Gastrocnemius medialis (tissue), 4 donors: ENCODE results near the gene LIMCH1. TPM values are rescaled to one million over a fixed set of nuclear protein-coding genes. Genes with fewer than 3 reads are reported as not detected.
A peak's percentile ranks its signal among the peaks of the same experiment; 100 is the strongest.

ENCODE experiments used
- ATAC-seq, 2 donors: fragments of 150-250 bp; one replicate each; pipeline ENCODE4 v1.9.1; 2016
- DNase-seq, 2 donors: peaks; one replicate each; pipeline ENCODE4 v3.0.0-alpha.2; 2019
- H3K27ac ChIP-seq, 4 donors: fragments of 200-600 bp; sonication (generic); 1 replicate in 1 of 4; 2 replicates in 3 of 4; pipeline ENCODE4 v1.5.1; 2016 to 2018; ENCODE audit warnings: mild to moderate bottlenecking in 2 of 4, moderate library complexity in 1 of 4
- H3K27me3 ChIP-seq, 3 donors: fragments of 200-600 bp; sonication (generic) in 2 of 3; 1 replicate in 1 of 3; 2 replicates in 2 of 3; pipeline versions ENCODE4 v1.5.1 to v1.6.0; 2016 to 2019; ENCODE audit warnings: mild to moderate bottlenecking in 1 of 3, moderate library complexity in 1 of 3
- H3K36me3 ChIP-seq, 2 donors: fragments of 200-600 bp; sonication (generic) in 1 of 2; one replicate each; pipeline ENCODE4 v1.5.1; 2017 to 2018
- H3K4me1 ChIP-seq, 2 donors: fragments of 200-600 bp; sonication (generic) in 1 of 2; one replicate each; pipeline ENCODE4 v1.5.1; 2016 to 2017; ENCODE audit warnings: mild to moderate bottlenecking in 2 of 2
- H3K4me3 ChIP-seq, 4 donors: fragments of 200-600 bp; sonication (generic) in 3 of 4; 1 replicate in 1 of 4; 2 replicates in 3 of 4; pipeline ENCODE4 v1.5.1; 2016 to 2019; ENCODE audit warnings: mild to moderate bottlenecking in 2 of 4
- H3K9me3 ChIP-seq, 3 donors: fragments of 200-600 bp; sonication (generic) in 2 of 3; 1 replicate in 1 of 3; 2 replicates in 2 of 3; pipeline ENCODE4 v1.5.1; 2016 to 2019
- CTCF ChIP-seq, 5 experiments: fragments of 450-650 bp in 3 of 5; fragments of 200-600 bp in 2 of 5; sonication (generic) in 2 of 5; IDR thresholded peaks in 4 of 5; conservative IDR thresholded peaks in 1 of 5; 1 replicate in 4 of 5; 2 replicates in 1 of 5; pipeline ENCODE4 v1.5.1; 2016 to 2019; ENCODE audit warnings: antibody characterized with exemption in 5 of 5, mild to moderate bottlenecking in 3 of 5, moderate library complexity in 3 of 5
- POLR2A ChIP-seq, 2 donors: fragments of 450-650 bp; IDR thresholded peaks; one replicate each; pipeline ENCODE4 v1.6.1; 2017; ENCODE audit warnings: antibody characterized with exemption in 2 of 2, mild to moderate bottlenecking in 2 of 2, moderate library complexity in 2 of 2
- in situ Hi-C, 4 donors: fragments of 200-750 bp; cut with MboI; loops; one replicate each; pipeline versions ENCODE4 v1.15.0 to v1.8.0; 2017; ENCODE audit warnings: low sequenced_read_pairs in 4 of 4
- intact Hi-C: fragments of 100-400 bp; cut with DNase I; formaldehyde crosslinking; loops from one replicate; pipeline ENCODE4 v1.15.1; 2023; ENCODE audit warnings: low total_unique reads
- total RNA-seq, 4 donors: library from RNA; depleted of rRNA; stranded (reverse); fragments of >200 nt; gene quantifications; one replicate each; pipeline versions ENCODE4 v1.1.0 to v1.2.3, GENCODE V29; 2016

The LIMCH1 gene
- total RNA-seq, 4 donors from 2014 or later: 36.2 to 71.4 (median 52.1) TPM

DNA sequence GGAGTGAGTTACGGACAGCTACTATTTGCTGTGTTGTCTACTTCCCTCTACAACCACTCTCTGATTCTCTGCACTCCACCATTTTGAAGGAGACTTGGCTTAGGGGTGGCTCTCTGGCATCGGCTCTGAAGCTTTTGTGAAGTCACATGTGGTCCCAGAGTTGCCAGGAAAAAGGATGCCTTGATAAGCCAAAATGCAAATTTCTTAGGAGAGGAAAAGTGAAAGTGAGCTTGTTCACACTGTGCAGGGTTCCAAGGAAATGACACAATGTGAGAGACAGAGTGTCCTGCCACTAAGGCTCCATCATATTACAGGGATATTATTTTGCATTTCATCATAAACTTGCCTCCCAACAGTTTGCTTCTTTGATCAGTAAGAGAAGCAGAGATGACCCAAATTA, 203.4 kb downstream of the LIMCH1 start:
- no peaks in the 10 kb centered on the region for H3K36me3 ChIP-seq
- no peak for DNase-seq
- in situ Hi-C loops (no loop called here), intact Hi-C loops (no loop called here)
- ATAC-seq: no peak
- no peak for TF ChIP-seq CTCF (IDR thresholded peaks at IDR 0.05 in 4 of 5, conservative IDR thresholded peaks at IDR 0.05 in 1 of 5)
- no peak for TF ChIP-seq POLR2A (IDR thresholded peaks at IDR 0.05)
- H3K27me3 ChIP-seq: peaks cover 33 to 41% (median 34%) of the 10 kb centered on the region in 3 donors
- H3K27ac ChIP-seq: no peak overlapping the region
- no peak overlapping the region for H3K4me3 ChIP-seq
- H3K9me3 ChIP-seq: no peaks in the 10 kb centered on the region
- no peaks in the 10 kb centered on the region for H3K4me1 ChIP-seq

DNA sequence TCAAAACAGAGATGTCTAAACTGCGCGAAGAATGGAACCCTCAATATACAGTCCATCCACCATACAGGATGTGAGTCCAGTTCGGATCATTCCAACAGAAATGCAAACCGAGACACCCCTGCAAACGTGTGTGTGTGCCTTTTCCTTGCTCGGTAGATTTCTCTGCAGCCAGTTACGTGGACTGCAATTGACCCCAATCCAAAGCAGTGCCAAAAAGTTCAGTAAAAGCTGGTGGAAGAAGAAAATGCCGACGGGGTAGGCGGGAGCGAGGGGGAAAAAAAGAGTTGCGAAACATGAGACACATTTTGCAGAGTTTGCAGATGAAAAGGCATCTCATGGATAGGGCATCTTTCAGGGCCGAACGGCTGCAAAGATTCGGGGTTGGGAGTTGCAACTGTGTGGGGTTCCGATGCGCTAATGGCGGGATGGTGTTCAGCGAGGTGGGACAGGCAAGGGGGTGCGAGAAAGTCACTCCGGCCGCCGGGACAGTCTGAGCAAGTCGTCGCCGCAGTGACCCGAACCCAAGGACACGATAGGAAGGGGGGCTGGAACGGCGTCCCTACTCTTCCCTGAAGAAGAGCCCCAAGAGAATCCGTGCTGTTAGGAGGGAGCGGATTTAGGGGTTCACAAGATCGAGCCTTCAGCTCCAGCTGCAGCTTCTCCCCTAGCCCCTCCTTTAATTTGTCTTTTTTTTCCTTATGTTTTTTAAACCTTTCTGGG, 206.8 kb downstream of the LIMCH1 start:
- no peak for ATAC-seq
- Histone ChIP-seq H3K27ac (no peak overlapping the region), H3K36me3 (no peaks in the 10 kb centered on the region), H3K4me1 (peaks cover 0 to 6% of the 10 kb centered on the region in 2 donors), H3K9me3 (no peaks in the 10 kb centered on the region), H3K27me3 (peaks cover 62 to 71% (median 67%) of the 10 kb centered on the region in 3 donors), H3K4me3 (peak overlapping the region in 1 of 4 donors; percentile 25)
- in situ Hi-C loops (no loop called here), intact Hi-C loops (no loop called here)
- DNase-seq: no peak
- no peak for TF ChIP-seq CTCF (IDR thresholded peaks at IDR 0.05 in 4 of 5, conservative IDR thresholded peaks at IDR 0.05 in 1 of 5)
- no peak for TF ChIP-seq POLR2A (IDR thresholded peaks at IDR 0.05)

- no peak overlapping the region for H3K4me3 ChIP-seq
- intact Hi-C loops: no loop called here
These were observed 207.5 kb downstream of the LIMCH1 start for GRCh38 chr4:41745292-41746024.

DNA sequence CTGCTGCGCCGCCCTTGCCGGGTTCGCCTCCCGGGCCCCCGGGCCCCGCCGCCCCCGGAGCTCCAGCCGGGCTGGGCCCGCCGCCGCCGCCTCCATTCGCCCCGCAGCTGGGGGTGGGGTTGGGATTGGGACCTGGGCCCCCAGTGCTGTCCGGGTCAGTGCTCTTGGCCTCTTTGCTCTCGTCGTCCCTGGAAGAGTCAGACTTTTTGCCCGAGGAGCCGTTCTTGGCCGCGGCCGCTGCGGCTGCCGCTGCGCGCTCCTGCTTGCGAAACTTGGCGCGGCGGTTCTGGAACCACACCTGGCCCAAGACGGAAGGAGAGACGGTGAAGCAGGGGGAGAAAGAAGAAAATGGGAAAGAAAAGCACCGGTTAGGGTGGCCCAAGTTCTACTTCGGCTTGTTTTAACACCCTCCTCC, 208.1 kb downstream of the LIMCH1 start:
- TF ChIP-seq POLR2A (IDR thresholded peaks at IDR 0.05) (no peak), CTCF (IDR thresholded peaks at IDR 0.05 in 4 of 5, conservative IDR thresholded peaks at IDR 0.05 in 1 of 5) (no peak)
- Histone ChIP-seq H3K4me3 (peak overlapping the region in 1 of 4 donors; percentile 2), H3K9me3 (no peaks in the 10 kb centered on the region), H3K4me1 (peaks cover 0 to 6% of the 10 kb centered on the region in 2 donors), H3K27me3 (peaks cover 74 to 84% (median 80%) of the 10 kb centered on the region in 3 donors), H3K36me3 (no peaks in the 10 kb centered on the region), H3K27ac (no peak overlapping the region)
- DNase-seq (no peak), ATAC-seq (no peak)
- intact Hi-C loops: no loop called here
- in situ Hi-C loops: no loop called here

More at GRCh38 chr4:41745292-41746024, 207.5 kb downstream of the LIMCH1 start:
- TF ChIP-seq CTCF (IDR thresholded peaks at IDR 0.05 in 4 of 5, conservative IDR thresholded peaks at IDR 0.05 in 1 of 5): no peak
- no peak overlapping the region for H3K27ac ChIP-seq
- no peaks in the 10 kb centered on the region for H3K9me3 ChIP-seq
- no peak for ATAC-seq
- peaks cover 0 to 6% of the 10 kb centered on the region in 2 donors for H3K4me1 ChIP-seq
- peaks cover 68 to 78% (median 74%) of the 10 kb centered on the region in 3 donors for H3K27me3 ChIP-seq
- DNase-seq: no peak
- H3K36me3 ChIP-seq: no peaks in the 10 kb centered on the region
- in situ Hi-C loops: no loop called here
